ENCODE measurements around the gene ELF3. TPM values are rescaled to one million over a fixed set of nuclear protein-coding genes. Genes with fewer than 3 reads are reported as not detected.
A peak's percentile ranks its signal among the peaks of the same experiment; 100 is the strongest.
"Not testable (repeated sequence)": the region's sequence is repeated elsewhere in the genome, so short reads cannot be mapped to it uniquely, and the experiment has no call there.

ELF3 gene
- total and polyA plus RNA-seq, 2 of the 13 experiments (the other 11 are each of a cell fraction or from before 2014, with no cell fraction given), result 11.5 to 55.1 TPM

GRCh38 chr1:202054673-202055072, 44.3 kb downstream of the ELF3 start:
- H3K4me3 ChIP-seq (replicated peaks in 1 of 3; ENCODE audit: insufficient read depth in 1 of 3, low read depth in 2 of 3, low read length in 3 of 3); in situ Hi-C loops (cut with HindIII; ENCODE audit: extremely low pct_ligation_motif_present, low pct_unique_long_range_greater_than_20kb); H3K36me3 ChIP-seq (replicated peaks in 1 of 2; ENCODE audit: control insufficient read depth in 1 of 2, insufficient read depth in 2 of 2, low read length in 2 of 2); BruUV-seq (replicated peaks); H3K9ac ChIP-seq (ENCODE audit: insufficient read depth, low read depth, low read length); ATAC-seq; FAIRE-seq; H3K79me2 ChIP-seq (ENCODE audit: insufficient read depth, low read length); H3K27me3 ChIP-seq (ENCODE audit: control insufficient read depth in 1 of 2, insufficient read depth in 2 of 2, low read length in 2 of 2); CTCF ChIA-PET (ENCODE audit: low intra/inter-chr PET ratio, low total read pairs); H3K27ac ChIP-seq (ENCODE audit: extremely low read length, insufficient read depth, low read length); intact Hi-C loops (cut with micrococcal nuclease; ENCODE audit: unreplicated experiment); H4K20me1 ChIP-seq (ENCODE audit: insufficient read depth, low read length); DNase-seq (ENCODE audit: low spot score); H2AFZ ChIP-seq (ENCODE audit: low read length); H3K9me3 ChIP-seq (ENCODE audit: low read length): not testable (repeated sequence)
- Histone ChIP-seq H3K4me1 (ENCODE audit: insufficient read depth, low read length) (peaks cover 52% of the 10 kb centered on the region), H3K4me2 (ENCODE audit: low read depth, low read length) (0 out of 2 replicates have a peak overlapping the region, but pooled peaks have one; percentile 3)
- 30% methylated on average over 3 of the region's 4 CpGs for WGBS (ENCODE audit: low lambda C conversion rate)
- peak; percentile 75 for TF ChIP-seq ZNF121 (CRISPR knock-in tag; IDR thresholded peaks at IDR 0.05)
- POLR2A ChIA-PET, result interaction anchor here (2.4 to 4.5 kb wide), 2 partner anchors 19 to 44 kb away, joined by 6 to 54 read pairs; partner anchors contain the start of gene ELF3

- intact Hi-C loops (cut with micrococcal nuclease; ENCODE audit: unreplicated experiment), result no loop called here
- BruUV-seq (replicated peaks), result no TSS peak
- Histone ChIP-seq H3K4me3 (replicated peaks in 1 of 3; ENCODE audit: insufficient read depth in 1 of 3, low read depth in 2 of 3, low read length in 3 of 3) (peak overlapping the region in 1 of 3 experiments; percentile 59; a peak in 3 of 6 replicates), H3K36me3 (replicated peaks in 1 of 2; ENCODE audit: control insufficient read depth in 1 of 2, insufficient read depth in 2 of 2, low read length in 2 of 2) (no peaks in the 10 kb centered on the region), H3K27me3 (ENCODE audit: control insufficient read depth in 1 of 2, insufficient read depth in 2 of 2, low read length in 2 of 2) (no peaks in the 10 kb centered on the region), H3K79me2 (ENCODE audit: insufficient read depth, low read length) (no peaks in the 10 kb centered on the region), H3K4me2 (ENCODE audit: low read depth, low read length) (peak overlapping the region; percentile 71), H2AFZ (ENCODE audit: low read length) (no peak overlapping the region), H3K27ac (ENCODE audit: extremely low read length, insufficient read depth, low read length) (peak overlapping the region; percentile 60), H4K20me1 (ENCODE audit: insufficient read depth, low read length) (no peaks in the 10 kb centered on the region), H3K9ac (ENCODE audit: insufficient read depth, low read depth, low read length) (peak overlapping the region; percentile 60), H3K4me1 (ENCODE audit: insufficient read depth, low read length) (peaks cover 66% of the 10 kb centered on the region), H3K9me3 (ENCODE audit: low read length) (no peaks in the 10 kb centered on the region)
- FAIRE-seq (peak; percentile 72), ATAC-seq (peak; percentile 88), DNase-seq (ENCODE audit: low spot score) (peak; percentile 89)
- WGBS (ENCODE audit: low lambda C conversion rate), result 16% methylated on average over 8 of the region's 17 CpGs
- POLR2A ChIA-PET, result interaction anchor here (1.3 to 4.5 kb wide), 6 partner anchors 9 to 56 kb away, joined by 3 to 54 read pairs (median 26); partner anchors contain the start of gene ELF3
- in situ Hi-C loops (cut with HindIII; ENCODE audit: extremely low pct_ligation_motif_present, low pct_unique_long_range_greater_than_20kb), result no loop called here
- CTCF ChIA-PET (ENCODE audit: low intra/inter-chr PET ratio, low total read pairs), result no interaction called here
- TF ChIP-seq ZNF160 (CRISPR knock-in tag; IDR thresholded peaks at IDR 0.05), result no peak
- TF ChIP-seq RXRB (CRISPR knock-in tag; IDR thresholded peaks at IDR 0.05; ENCODE audit: borderline replicate concordance), result peak; percentile 80
- no peak for TF ChIP-seq POLR2AphosphoS2 (IDR thresholded peaks at IDR 0.05; ENCODE audit: low read depth, low read length)
- 0 out of 2 replicates have a peak, but pooled peaks have one; percentile 18 for TF ChIP-seq MAF1 (CRISPR knock-in tag; IDR thresholded peaks at IDR 0.05; ENCODE audit: borderline replicate concordance)
- TF ChIP-seq ZNF513 (CRISPR knock-in tag; conservative IDR thresholded peaks at IDR 0.05), result no peak
- TF ChIP-seq ATAD3A (CRISPR knock-in tag; IDR thresholded peaks at IDR 0.05), result no peak
- no peak for TF ChIP-seq CENPX (CRISPR knock-in tag; IDR thresholded peaks at IDR 0.05)
- no peak for TF ChIP-seq REL (CRISPR knock-in tag; conservative IDR thresholded peaks at IDR 0.05)
- no peak for TF ChIP-seq SKIL (CRISPR knock-in tag; IDR thresholded peaks at IDR 0.05; ENCODE audit: borderline replicate concordance)
Observed at GRCh38 chr1:202056644-202057334, 46.4 kb downstream of the ELF3 start.
